Activated CD8-positive, alpha-beta T cell treated with anti-CD3 and anti-CD28 coated beads for 36 hours (primary cell): Measurements from ENCODE around the gene AP2A2. TPM values are rescaled to one million over a fixed set of nuclear protein-coding genes. Genes with fewer than 3 reads are reported as not detected.
A peak's percentile ranks its signal among the peaks of the same experiment; 100 is the strongest.

Experiments
- ATAC-seq: fragments of 200-7000 bp; cut with Tn5 transposase; one replicate; pipeline ENCODE4 v1.10.0; 2021; ENCODE audit warnings: mild to moderate bottlenecking, moderate library complexity
- CTCF ChIA-PET: fragments of 350-600 bp; sonication (Branson Sonifier 250); formaldehyde crosslinking; loops from one replicate; lab custom pipeline; 2021; ENCODE audit warnings: antibody characterized with exemption; lab: Charles Lee
- POLR2A ChIA-PET: fragments of 350-600 bp; sonication (Branson Sonifier 250); formaldehyde crosslinking; loops from one replicate; lab custom pipeline; 2021; ENCODE audit warnings: antibody characterized with exemption; lab: Charles Lee
- DNase-seq: peaks from one replicate; pipeline ENCODE4 v3.0.0-alpha.2; 2020
- H3K27ac Mint-ChIP-seq: one replicate; pipeline ENCODE4 v1.8.0; 2021; ENCODE audit warnings: mild to moderate bottlenecking, mixed read lengths
- H3K27me3 Mint-ChIP-seq: one replicate; pipeline ENCODE4 v1.8.0; 2021; ENCODE audit warnings: mixed read lengths
- H3K36me3 Mint-ChIP-seq: one replicate; pipeline ENCODE4 v1.8.0; 2021; ENCODE audit warnings: low read depth, mixed read lengths
- H3K4me1 Mint-ChIP-seq: one replicate; pipeline ENCODE4 v1.8.0; 2021; ENCODE audit warnings: low read depth, mixed read lengths
- H3K4me3 Mint-ChIP-seq: one replicate; pipeline ENCODE4 v1.8.0; 2021; ENCODE audit warnings: mild to moderate bottlenecking, moderate library complexity, mixed read lengths
- H3K9me3 Mint-ChIP-seq: one replicate; pipeline ENCODE4 v1.8.0; 2021; ENCODE audit warnings: mixed read lengths
- intact Hi-C: fragments of 100-400 bp; cut with micrococcal nuclease; formaldehyde crosslinking; loops from one replicate; pipeline ENCODE4 v1.10.0; 2022
- total RNA-seq, 2 experiments: library from RNA; stranded (reverse); gene quantifications; one replicate each; pipeline ENCODE4 v1.2.3, GENCODE V29; 2021
- TF ChIP-seq, protein P1 (sequence below): fragments of 200-600 bp; IDR thresholded peaks from one replicate; pipeline ENCODE4 v1.8.0; 2022; ENCODE audit warnings: antibody characterized with exemption, mild to moderate bottlenecking

The AP2A2 gene
- total RNA-seq, 2 experiments from 2014 or later = 34.0 to 34.6 TPM

DNA sequence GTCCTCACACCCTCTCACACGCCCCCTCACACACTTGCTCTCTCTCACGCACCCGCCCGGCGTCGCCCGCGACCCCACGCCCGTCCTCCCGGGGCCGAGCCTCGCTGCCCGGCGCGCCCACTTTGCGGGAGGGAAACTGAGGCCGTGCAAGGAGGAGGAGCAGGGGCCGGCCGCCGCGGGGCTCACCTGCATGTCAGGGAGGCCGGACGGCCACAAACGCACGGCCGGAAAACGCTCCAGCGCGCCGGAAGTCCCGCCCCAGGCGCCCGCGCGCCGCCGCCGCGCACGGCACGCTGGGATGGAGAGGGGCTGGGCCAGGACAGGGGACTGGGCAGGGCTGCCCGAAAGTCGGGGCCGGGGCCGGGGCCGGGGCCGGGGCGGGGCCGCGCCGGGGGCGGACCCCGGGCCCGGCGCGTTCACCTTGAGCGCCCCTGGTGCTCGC lies 15.1 kb upstream of the AP2A2 start, which contains the start of gene CHID1:
Gene CHID1, minus strand, starts transcription at position 222 of the 442 bp plus-strand sequence. CDS start 5,994 bp downstream, outside the sequence.
- ChIA-PET POLR2A (interaction anchor here (0.7 to 2.1 kb wide), 8 partner anchors 9 to 73 kb away, joined by 3 to 6 read pairs (median 3); partner anchors contain the start of gene TSPAN4), CTCF (interaction anchor here (0.8 to 1.7 kb wide), 6 partner anchors 14 to 140 kb away, joined by 3 to 5 read pairs (median 4); partner anchors contain the start of gene AP2A2)
- Mint-ChIP-seq H3K36me3 (peaks cover 8% of the 10 kb centered on the region), H3K4me3 (peak within 1 kb of the TSS; percentile 93), H3K27ac (peak within 1 kb of the TSS; percentile 92), H3K27me3 (no peaks in the 10 kb centered on the region), H3K9me3 (no peaks in the 10 kb centered on the region), H3K4me1 (peaks cover 18% of the 10 kb centered on the region)
- DNase-seq = peak; percentile 84
- intact Hi-C loops = no loop called here
- peak; percentile 97 for ATAC-seq
- TF ChIP-seq, protein P1, sequence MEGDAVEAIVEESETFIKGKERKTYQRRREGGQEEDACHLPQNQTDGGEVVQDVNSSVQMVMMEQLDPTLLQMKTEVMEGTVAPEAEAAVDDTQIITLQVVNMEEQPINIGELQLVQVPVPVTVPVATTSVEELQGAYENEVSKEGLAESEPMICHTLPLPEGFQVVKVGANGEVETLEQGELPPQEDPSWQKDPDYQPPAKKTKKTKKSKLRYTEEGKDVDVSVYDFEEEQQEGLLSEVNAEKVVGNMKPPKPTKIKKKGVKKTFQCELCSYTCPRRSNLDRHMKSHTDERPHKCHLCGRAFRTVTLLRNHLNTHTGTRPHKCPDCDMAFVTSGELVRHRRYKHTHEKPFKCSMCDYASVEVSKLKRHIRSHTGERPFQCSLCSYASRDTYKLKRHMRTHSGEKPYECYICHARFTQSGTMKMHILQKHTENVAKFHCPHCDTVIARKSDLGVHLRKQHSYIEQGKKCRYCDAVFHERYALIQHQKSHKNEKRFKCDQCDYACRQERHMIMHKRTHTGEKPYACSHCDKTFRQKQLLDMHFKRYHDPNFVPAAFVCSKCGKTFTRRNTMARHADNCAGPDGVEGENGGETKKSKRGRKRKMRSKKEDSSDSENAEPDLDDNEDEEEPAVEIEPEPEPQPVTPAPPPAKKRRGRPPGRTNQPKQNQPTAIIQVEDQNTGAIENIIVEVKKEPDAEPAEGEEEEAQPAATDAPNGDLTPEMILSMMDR = no peak

GRCh38 chr11:911031-911889 lies 14.4 kb upstream of the AP2A2 start:
- intact Hi-C loops = no loop called here

DNA sequence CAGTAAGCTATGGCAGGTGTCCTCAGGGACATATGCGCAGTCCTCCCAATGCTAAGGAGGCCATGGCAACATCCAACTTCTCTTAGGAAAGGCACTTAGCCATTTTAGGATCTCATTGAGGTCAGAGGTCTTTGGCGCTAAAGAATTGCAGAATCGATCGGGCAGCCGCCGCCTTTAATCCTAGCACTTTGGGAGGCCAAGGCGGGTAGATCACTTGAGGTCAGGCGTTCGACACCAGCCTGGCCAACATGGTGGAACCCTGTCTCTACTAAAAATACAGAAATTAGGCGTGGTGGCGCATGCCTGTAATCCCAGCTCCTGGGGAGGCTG lies 13.8 kb upstream of the AP2A2 start:
- Mint-ChIP-seq H3K27ac (peak overlapping the region; percentile 92), H3K36me3 (peaks cover 3% of the 10 kb centered on the region), H3K4me1 (peaks cover 16% of the 10 kb centered on the region), H3K4me3 (peak overlapping the region; percentile 85), H3K9me3 (no peaks in the 10 kb centered on the region), H3K27me3 (no peaks in the 10 kb centered on the region)
- TF ChIP-seq, protein P1 = no peak
- POLR2A ChIA-PET = interaction anchor here (0.6 to 1.5 kb wide), 4 partner anchors 10 to 60 kb away, joined by 3 to 5 read pairs (median 4); partner anchors contain the start of gene AP2A2
- ATAC-seq (no peak), DNase-seq (no peak)
- intact Hi-C loops = no loop called here
- CTCF ChIA-PET = interaction anchor here (0.9 to 1.8 kb wide), 6 partner anchors 9 to 139 kb away, joined by 3 to 5 read pairs (median 5); partner anchors contain the start of gene AP2A2

More at GRCh38 chr11:911031-911889, 14.4 kb upstream of the AP2A2 start:
- Mint-ChIP-seq H3K4me3 (peak overlapping the region; percentile 85), H3K36me3 (peaks cover 6% of the 10 kb centered on the region), H3K9me3 (no peaks in the 10 kb centered on the region), H3K4me1 (peaks cover 16% of the 10 kb centered on the region), H3K27me3 (no peaks in the 10 kb centered on the region), H3K27ac (peak overlapping the region; percentile 92)
- DNase-seq (peak; percentile 61), ATAC-seq (peak; percentile 32)
- ChIA-PET CTCF (interaction anchor here (0.9 to 1.8 kb wide), 7 partner anchors 9 to 139 kb away, joined by 3 to 5 read pairs (median 5); partner anchors contain the start of gene AP2A2), POLR2A (interaction anchor here (0.7 to 2.1 kb wide), 7 partner anchors 11 to 73 kb away, joined by 3 to 6 read pairs (median 3); partner anchors contain the start of genes AP2A2 and TSPAN4)
- TF ChIP-seq, protein P1 = no peak

DNA sequence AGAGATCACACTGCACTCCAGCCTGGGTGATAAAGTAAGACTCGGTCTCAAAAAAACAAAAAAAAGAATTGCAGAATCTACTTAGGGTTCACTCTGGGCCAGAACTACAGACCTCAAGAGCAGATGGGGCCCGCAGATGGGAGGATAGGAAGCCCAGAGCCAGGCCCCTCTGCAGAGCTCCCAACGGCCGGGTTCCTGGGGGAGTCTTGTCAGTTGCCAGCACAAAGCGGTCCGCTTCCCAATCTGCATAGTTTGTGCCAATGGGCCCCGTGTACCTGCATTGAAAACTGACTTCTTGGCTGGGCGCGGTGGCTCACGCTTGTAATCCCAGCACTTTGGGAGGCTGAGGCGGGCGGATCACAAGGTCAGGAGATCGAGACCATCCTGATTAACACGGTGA lies 13.4 kb upstream of the AP2A2 start:
- DNase-seq (no peak), ATAC-seq (no peak)
- POLR2A ChIA-PET = interaction anchor here (0.6 to 1.1 kb wide), 2 partner anchors 13 to 61 kb away, joined by 3 to 4 read pairs; partner anchors contain the start of gene AP2A2
- H3K36me3 Mint-ChIP-seq = peaks cover 2% of the 10 kb centered on the region
- peaks cover 16% of the 10 kb centered on the region for H3K4me1 Mint-ChIP-seq
- H3K4me3 Mint-ChIP-seq = peak overlapping the region; percentile 85
- H3K27ac Mint-ChIP-seq = no peak overlapping the region
- intact Hi-C loops = no loop called here
- no peaks in the 10 kb centered on the region for H3K27me3 Mint-ChIP-seq
- CTCF ChIA-PET = interaction anchor here (1.7 to 1.8 kb wide), 2 partner anchors 10 to 63 kb away, joined by 5 read pairs; no protein-coding TSS in a partner anchor
- H3K9me3 Mint-ChIP-seq = no peaks in the 10 kb centered on the region
- TF ChIP-seq, protein P1 = no peak
